KMS-11 (cell line): Measurements from ENCODE around the gene USP24.

ENCODE experiments used
- H2AFZ ChIP-seq: fragments of 200-600 bp; sonication (generic); 2 replicates; pipeline ENCODE4 v1.6.1; 2016; ENCODE audit warnings: antibody characterized with exemption, mixed run types, low read depth
- H3K27ac ChIP-seq: fragments of 200-600 bp; sonication (generic); 2 replicates; pipeline ENCODE4 v1.6.1; 2016; ENCODE audit warnings: mild to moderate bottlenecking, mixed run types
- H3K27me3 ChIP-seq: fragments of 200-600 bp; sonication (generic); 2 replicates; pipeline ENCODE4 v1.6.1; 2017; ENCODE audit warnings: mild to moderate bottlenecking, low read depth, mixed run types, moderate library complexity; ENCODE audit not compliant: insufficient read depth
- H3K36me3 ChIP-seq: fragments of 200-600 bp; sonication (generic); 2 replicates; pipeline ENCODE4 v1.6.1; 2017; ENCODE audit warnings: mild to moderate bottlenecking, mixed run types; ENCODE audit not compliant: insufficient read depth
- H3K4me1 ChIP-seq: fragments of 200-600 bp; sonication (generic); 2 replicates; pipeline ENCODE4 v1.6.1; 2016; ENCODE audit warnings: mild to moderate bottlenecking, low read depth, mixed run types; ENCODE audit not compliant: poor library complexity, severe bottlenecking
- H3K4me2 ChIP-seq: fragments of 200-600 bp; sonication (generic); 2 replicates; pipeline ENCODE4 v1.7.0; 2016; ENCODE audit warnings: mild to moderate bottlenecking, mixed run types
- H3K4me3 ChIP-seq: fragments of 200-600 bp; sonication (generic); IDR thresholded peaks from 2 replicates; pipeline ENCODE4 v1.6.1; 2017; ENCODE audit warnings: low read depth, low read length, mixed read lengths; ENCODE audit not compliant: insufficient read depth
- H3K79me2 ChIP-seq: fragments of 200-600 bp; sonication (generic); 2 replicates; pipeline ENCODE4 v1.6.1; 2016; ENCODE audit warnings: low read depth, mixed run types; ENCODE audit not compliant: insufficient read depth
- H3K9ac ChIP-seq: fragments of 200-600 bp; sonication (generic); 2 replicates; pipeline ENCODE4 v1.6.1; 2016; ENCODE audit warnings: mild to moderate bottlenecking, mixed run types
- H4K20me1 ChIP-seq: fragments of 200-600 bp; sonication (generic); 2 replicates; pipeline ENCODE4 v1.6.1; 2016; ENCODE audit warnings: mild to moderate bottlenecking, mixed run types; ENCODE audit not compliant: insufficient read depth
- TF ChIP-seq, protein P1 (sequence below): fragments of 200-600 bp; sonication (generic); conservative IDR thresholded peaks from 2 replicates; pipeline ENCODE4 v1.6.1; 2017; ENCODE audit warnings: low read depth, mild to moderate bottlenecking, antibody characterized with exemption, low read length, moderate library complexity, mixed read lengths

The USP24 gene

GRCh38 chr1:55067914-55068313 lies 147.2 kb downstream of the USP24 start:
- H4K20me1 ChIP-seq, result no peaks in the 10 kb centered on the region
- no peaks in the 10 kb centered on the region for H3K4me1 ChIP-seq
- H3K4me3 ChIP-seq, result no peak overlapping the region
- H2AFZ ChIP-seq, result no peak overlapping the region
- H3K9ac ChIP-seq, result no peak overlapping the region
- TF ChIP-seq, protein P1, sequence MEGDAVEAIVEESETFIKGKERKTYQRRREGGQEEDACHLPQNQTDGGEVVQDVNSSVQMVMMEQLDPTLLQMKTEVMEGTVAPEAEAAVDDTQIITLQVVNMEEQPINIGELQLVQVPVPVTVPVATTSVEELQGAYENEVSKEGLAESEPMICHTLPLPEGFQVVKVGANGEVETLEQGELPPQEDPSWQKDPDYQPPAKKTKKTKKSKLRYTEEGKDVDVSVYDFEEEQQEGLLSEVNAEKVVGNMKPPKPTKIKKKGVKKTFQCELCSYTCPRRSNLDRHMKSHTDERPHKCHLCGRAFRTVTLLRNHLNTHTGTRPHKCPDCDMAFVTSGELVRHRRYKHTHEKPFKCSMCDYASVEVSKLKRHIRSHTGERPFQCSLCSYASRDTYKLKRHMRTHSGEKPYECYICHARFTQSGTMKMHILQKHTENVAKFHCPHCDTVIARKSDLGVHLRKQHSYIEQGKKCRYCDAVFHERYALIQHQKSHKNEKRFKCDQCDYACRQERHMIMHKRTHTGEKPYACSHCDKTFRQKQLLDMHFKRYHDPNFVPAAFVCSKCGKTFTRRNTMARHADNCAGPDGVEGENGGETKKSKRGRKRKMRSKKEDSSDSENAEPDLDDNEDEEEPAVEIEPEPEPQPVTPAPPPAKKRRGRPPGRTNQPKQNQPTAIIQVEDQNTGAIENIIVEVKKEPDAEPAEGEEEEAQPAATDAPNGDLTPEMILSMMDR, result no peak
- no peak overlapping the region for H3K27ac ChIP-seq
- no peak overlapping the region for H3K4me2 ChIP-seq
- H3K27me3 ChIP-seq, result no peaks in the 10 kb centered on the region
- no peaks in the 10 kb centered on the region for H3K79me2 ChIP-seq
- no peaks in the 10 kb centered on the region for H3K36me3 ChIP-seq

- no peaks in the 10 kb centered on the region for H4K20me1 ChIP-seq
- H3K4me1 ChIP-seq, result no peaks in the 10 kb centered on the region
- no peak overlapping the region for H2AFZ ChIP-seq
- H3K4me2 ChIP-seq, result no peak overlapping the region
- TF ChIP-seq, protein P1, result no peak
- no peak overlapping the region for H3K9ac ChIP-seq
- no peaks in the 10 kb centered on the region for H3K27me3 ChIP-seq
- H3K36me3 ChIP-seq, result no peaks in the 10 kb centered on the region
- no peak overlapping the region for H3K27ac ChIP-seq
- no peak overlapping the region for H3K4me3 ChIP-seq
- H3K79me2 ChIP-seq, result no peaks in the 10 kb centered on the region
Observed at GRCh38 chr1:55067022-55067778, 148.0 kb downstream of the USP24 start.

DNA sequence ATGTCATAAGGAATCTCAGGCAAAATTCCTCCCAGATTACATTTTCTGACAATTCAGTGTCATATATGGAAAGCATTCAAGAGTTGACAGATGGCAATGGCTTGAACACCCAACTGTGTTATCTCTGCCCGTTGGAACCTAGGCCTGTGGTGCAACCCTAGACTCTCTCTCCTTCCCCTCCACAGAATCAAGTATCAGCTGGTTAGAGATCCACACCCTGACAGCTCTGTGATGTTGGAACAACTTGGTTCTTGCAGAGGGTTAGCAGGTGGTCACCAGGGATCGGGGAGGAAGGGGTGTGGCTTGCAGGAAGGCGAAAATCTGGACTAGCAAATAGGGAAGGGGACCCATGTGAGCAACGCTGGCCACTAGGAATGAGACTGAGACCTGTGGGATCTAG lies 149.5 kb downstream of the USP24 start:
- Histone ChIP-seq H3K4me1 (no peaks in the 10 kb centered on the region), H3K9ac (no peak overlapping the region), H3K4me3 (no peak overlapping the region), H2AFZ (no peak overlapping the region), H3K4me2 (no peak overlapping the region), H3K27ac (no peak overlapping the region), H3K79me2 (no peaks in the 10 kb centered on the region), H3K36me3 (no peaks in the 10 kb centered on the region), H3K27me3 (no peaks in the 10 kb centered on the region), H4K20me1 (no peaks in the 10 kb centered on the region)
- TF ChIP-seq, protein P1, result no peak

- Histone ChIP-seq H3K4me2 (no peak overlapping the region), H4K20me1 (no peaks in the 10 kb centered on the region), H2AFZ (no peak overlapping the region), H3K27ac (no peak overlapping the region), H3K36me3 (no peaks in the 10 kb centered on the region), H3K9ac (no peak overlapping the region), H3K4me3 (no peak overlapping the region), H3K79me2 (no peaks in the 10 kb centered on the region), H3K4me1 (no peaks in the 10 kb centered on the region), H3K27me3 (no peaks in the 10 kb centered on the region)
- TF ChIP-seq, protein P1, result no peak
Observed at GRCh38 chr1:55064861-55065263, 150.3 kb downstream of the USP24 start.
